Upper lobe of left lung (tissue), 4 donors: Measurements from ENCODE around the gene CSNK1G2.

Source experiments
- POLR2A ChIP-seq, 4 donors: fragments of 450-650 bp; IDR thresholded peaks; one replicate each; pipeline ENCODE4 v1.5.1; 2016 to 2017; ENCODE audit warnings: antibody characterized with exemption in 4 of 4, mild to moderate bottlenecking in 2 of 4
- POLR2AphosphoS5 ChIP-seq, 2 donors: sonication (generic); formaldehyde crosslinking; IDR thresholded peaks; one replicate each; pipeline ENCODE4 v1.5.1; 2017; ENCODE audit warnings: antibody characterized with exemption in 2 of 2
- TF ChIP-seq, protein P1 (sequence below), 6 experiments: fragments of 450-650 bp in 4 of 6; fragments of 200-600 bp in 2 of 6; sonication (generic) in 2 of 6; IDR thresholded peaks; one replicate each; pipeline ENCODE4 v1.5.1; 2016 to 2019; ENCODE audit warnings: antibody characterized with exemption in 6 of 6

DNA sequence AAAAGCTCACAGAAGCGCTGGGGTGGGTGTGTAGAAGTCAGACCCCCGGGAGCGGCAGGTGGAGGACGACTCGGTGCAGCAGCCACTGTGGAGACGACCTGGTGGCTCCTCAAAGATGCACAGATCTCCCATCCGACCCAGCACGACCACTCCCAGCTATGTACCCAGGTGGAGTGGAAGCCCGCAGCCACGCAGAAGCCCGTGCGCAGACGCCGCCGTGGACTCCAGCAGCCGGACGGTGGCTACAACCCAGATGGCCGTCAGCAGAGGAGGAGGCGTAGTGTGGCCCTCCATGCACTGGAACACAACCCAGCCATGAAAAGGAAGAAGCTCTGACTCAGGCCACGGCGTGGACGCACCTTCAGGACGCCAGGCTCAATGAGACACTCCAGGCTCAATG is 21.7 kb downstream of the CSNK1G2 start:
- TF ChIP-seq POLR2A (IDR thresholded peaks at IDR 0.05) (no peak), POLR2AphosphoS5 (IDR thresholded peaks at IDR 0.05) (no peak)
- TF ChIP-seq, protein P1, sequence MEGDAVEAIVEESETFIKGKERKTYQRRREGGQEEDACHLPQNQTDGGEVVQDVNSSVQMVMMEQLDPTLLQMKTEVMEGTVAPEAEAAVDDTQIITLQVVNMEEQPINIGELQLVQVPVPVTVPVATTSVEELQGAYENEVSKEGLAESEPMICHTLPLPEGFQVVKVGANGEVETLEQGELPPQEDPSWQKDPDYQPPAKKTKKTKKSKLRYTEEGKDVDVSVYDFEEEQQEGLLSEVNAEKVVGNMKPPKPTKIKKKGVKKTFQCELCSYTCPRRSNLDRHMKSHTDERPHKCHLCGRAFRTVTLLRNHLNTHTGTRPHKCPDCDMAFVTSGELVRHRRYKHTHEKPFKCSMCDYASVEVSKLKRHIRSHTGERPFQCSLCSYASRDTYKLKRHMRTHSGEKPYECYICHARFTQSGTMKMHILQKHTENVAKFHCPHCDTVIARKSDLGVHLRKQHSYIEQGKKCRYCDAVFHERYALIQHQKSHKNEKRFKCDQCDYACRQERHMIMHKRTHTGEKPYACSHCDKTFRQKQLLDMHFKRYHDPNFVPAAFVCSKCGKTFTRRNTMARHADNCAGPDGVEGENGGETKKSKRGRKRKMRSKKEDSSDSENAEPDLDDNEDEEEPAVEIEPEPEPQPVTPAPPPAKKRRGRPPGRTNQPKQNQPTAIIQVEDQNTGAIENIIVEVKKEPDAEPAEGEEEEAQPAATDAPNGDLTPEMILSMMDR (IDR thresholded peaks at IDR 0.05) = no peak
